CD4-positive, alpha-beta T cell treated with Interferon alpha-2 for 1 hour (primary cell): ENCODE data around the gene ERBB3.

Experiments used
- DNase-seq, 2 donors: peaks; one replicate each; pipeline ENCODE4 v3.0.0-alpha.2; 2020 to 2022

ERBB3 gene

GRCh38 chr12:56080556-56081138, 682 bp downstream of the ERBB3 start:
- no peak for DNase-seq

DNA sequence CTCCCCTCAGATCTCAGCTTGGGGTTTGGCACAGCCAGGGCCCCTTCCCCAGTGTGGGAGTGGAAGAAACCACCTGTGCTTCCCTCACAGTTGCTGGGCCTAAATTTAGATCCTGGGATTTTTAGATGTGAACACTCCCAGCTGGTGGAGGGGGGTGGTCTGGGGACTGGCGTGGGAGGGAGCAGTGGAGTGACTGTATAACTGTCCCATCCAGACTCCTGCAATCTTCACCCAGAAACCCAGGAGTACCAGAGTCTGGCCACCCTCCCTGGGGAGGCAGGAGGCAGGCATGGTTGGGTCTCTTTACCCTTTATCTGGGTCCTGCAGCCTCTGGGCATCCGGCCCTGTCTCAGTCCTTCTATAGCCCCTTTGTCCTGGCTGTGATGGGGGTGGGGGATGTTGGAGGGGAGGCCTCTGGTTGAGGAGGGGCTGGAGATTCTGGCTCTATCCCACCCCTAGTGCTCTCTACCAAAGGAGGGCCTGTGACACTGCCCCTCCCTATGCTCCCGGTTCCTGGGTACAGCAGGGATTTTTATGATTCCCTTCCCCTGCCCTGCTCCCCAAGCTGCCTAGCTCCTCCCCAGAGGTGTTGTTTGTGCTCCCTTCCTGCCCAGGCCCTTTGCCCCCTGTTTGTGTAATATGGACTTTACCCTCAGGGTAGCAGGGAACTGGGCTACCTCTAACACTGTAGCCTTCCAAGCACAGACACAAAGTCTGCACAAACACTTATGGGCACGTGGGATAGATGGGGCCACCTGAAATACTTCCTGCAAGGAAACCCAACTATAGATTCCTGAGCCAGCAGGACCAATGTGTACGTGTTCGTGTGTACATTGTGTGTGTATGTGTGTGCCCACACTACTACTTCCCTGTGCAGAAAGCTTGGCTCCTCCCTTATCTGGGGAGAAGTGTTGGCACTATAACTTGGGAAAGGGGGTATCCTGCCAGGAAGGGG, 1.7 kb downstream of the ERBB3 start:
- no peak for DNase-seq

DNA sequence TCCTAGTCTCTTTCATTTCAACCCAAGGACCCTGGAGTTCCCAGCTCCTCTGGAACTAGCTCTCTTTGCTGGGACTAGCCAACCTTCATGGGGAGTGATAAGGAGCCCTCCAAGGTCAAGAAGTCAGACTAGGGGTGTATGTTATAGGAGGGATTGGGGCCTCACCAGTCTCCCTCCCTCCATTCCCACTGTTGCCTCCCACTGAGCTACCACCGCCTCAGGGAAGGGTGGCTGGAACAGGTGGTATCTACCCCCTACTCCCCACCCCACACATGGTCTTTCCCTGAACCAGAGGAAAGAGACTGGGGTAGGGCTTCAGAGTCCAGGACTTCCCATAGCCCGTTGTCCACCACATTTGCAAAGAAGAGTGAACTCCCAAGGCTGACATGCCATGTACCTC, 2.4 kb downstream of the ERBB3 start:
- no peak for DNase-seq

DNA sequence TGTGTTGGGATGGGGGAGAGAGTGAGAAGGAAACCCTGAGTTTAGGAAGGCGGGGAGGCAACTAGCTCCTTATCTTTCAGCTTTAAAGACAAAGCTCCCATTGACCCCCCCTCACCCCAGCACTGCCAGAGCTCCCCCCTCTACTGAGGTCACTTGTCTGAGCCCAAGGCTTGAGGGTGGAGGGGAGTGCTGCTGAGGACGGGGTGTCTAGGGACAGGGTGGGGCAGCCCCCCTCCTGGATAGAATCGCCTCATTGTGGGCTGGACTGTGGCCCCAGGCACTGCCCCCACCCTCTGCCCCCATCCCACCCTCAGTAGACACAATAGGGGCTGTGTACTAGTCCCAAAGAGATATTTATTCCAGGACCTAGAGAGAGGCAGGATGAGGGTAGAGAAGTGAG, 3.0 kb downstream of the ERBB3 start:
- DNase-seq: no peak

- DNase-seq: peak; percentile 8 to 28
Observed at GRCh38 chr12:56084958-56085543, 5.1 kb downstream of the ERBB3 start.

DNA sequence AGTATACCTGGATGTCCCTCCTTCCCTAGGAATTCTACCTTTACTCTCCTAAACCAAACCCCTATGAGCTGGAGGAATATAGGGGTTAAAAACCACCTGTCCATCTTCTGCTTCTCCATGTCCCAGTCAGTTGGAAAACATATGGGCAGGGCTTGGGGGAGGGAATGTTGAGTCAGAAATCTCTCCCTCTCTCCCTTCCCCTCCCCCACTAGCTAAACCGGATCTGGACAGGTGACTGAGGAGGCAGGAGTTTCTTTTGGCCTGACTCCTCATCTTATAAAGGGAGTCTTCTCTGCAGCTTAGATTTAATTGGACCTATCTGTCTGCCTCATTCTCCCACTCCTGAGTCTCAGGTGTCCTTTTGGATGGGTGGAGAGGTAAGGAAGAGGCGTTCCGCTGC, 6.1 kb downstream of the ERBB3 start:
- DNase-seq: no peak

GRCh38 chr12:56086608-56087007, 6.6 kb downstream of the ERBB3 start:
- no peak for DNase-seq

DNA sequence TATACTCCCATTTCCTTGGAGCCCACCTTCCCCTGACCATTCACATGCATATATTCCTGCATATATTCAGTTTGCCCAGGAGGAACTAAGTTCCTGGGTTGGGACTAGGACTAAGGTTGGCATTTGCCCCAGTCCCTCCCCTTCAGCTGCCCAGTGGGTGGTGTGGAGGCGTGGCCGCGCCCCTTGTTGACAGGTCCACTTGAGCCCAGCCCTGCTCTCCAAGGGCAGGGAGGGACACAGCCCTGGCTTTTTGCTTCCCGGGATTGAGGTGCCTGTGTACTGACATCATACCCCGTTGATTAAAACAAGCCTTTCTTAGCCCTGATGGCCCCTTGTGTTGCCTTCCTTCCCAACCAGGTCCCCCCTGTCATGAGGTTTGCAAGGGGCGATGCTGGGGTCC, 7.3 kb downstream of the ERBB3 start:
- no peak for DNase-seq

DNA sequence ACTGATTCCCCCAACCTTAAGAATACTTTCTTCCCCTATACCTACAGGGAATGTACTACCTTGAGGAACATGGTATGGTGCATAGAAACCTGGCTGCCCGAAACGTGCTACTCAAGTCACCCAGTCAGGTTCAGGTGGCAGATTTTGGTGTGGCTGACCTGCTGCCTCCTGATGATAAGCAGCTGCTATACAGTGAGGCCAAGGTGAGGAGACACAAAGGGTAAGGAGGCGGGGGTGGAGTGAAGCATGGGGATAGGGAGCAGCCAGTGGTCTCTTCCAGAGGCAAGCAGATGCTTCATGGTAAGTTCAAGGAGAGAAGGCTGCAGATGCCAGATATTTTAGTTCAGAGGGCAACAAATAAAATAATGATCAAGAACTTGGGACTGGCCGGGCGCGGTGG, 17.8 kb downstream of the ERBB3 start:
- DNase-seq: no peak

DNA sequence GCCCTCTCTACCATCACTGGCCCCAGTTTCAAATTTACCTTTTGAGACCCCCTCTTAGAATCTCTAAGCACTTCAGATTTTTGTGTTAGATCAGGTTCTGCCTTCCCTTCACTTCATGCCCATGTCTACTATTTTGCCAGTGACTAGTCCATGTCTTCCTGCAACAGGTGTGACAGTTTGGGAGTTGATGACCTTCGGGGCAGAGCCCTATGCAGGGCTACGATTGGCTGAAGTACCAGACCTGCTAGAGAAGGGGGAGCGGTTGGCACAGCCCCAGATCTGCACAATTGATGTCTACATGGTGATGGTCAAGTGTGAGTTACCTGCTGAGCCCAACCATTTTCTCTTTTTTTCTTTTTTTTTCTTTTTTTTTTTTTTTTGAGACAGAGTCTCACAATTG, 18.6 kb downstream of the ERBB3 start:
- DNase-seq: no peak

DNA sequence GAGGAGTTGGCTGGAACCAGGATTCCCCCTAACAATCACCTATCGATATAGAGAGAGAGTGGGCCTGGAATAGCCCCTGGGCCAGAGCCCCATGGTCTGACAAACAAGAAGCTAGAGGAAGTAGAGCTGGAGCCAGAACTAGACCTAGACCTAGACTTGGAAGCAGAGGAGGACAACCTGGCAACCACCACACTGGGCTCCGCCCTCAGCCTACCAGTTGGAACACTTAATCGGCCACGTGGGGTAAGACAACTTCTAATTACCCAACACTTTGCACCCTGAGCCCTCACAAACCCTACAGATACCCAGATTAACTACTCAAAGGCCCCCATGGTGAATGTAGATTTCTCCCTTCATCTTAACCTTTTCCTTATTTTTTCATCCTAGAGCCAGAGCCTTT, 19.8 kb downstream of the ERBB3 start:
- DNase-seq: no peak

GRCh38 chr12:56101045-56101444, 21.1 kb downstream of the ERBB3 start:
- no peak for DNase-seq

DNA sequence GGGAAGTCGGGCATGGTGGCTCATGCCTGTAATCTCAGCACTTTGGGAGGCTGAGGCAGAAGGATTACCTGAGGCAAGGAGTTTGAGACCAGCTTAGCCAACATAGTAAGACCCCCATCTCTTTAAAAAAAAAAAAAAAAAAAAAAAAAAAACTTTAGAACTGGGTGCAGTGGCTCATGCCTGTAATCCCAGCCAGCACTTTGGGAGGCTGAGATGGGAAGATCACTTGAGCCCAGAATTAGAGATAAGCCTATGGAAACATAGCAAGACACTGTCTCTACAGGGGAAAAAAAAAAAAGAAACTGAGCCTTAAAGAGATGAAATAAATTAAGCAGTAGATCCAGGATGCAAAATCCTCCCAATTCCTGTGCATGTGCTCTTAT, 22.7 kb downstream of the ERBB3 start:
- no peak for DNase-seq

GRCh38 chr12:56103066-56103711, 23.2 kb downstream of the ERBB3 start:
- peak in 1 of 2 donors; percentile 48 for DNase-seq

DNA sequence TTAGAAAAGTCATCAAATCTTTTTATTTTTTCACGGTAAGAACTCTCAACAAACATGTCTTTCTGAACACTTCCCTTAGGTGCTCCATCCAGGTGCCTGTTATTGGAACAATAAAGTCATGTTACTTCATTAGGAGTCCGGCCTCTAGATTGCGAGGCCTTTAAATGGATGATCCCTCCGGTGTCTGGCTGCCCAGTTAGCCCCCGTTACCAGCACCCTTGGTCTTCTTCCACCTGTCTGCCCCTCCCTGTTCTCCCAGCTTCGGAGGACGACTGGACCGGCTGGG, 23.8 kb downstream of the ERBB3 start:
- DNase-seq: no peak

GRCh38 chr12:56104109-56104814, 24.3 kb downstream of the ERBB3 start, which contains the start of gene PA2G4:
TSS of gene PA2G4 (plus strand) at chr12:56104559. CDS start at chr12:56104738, 179 bp downstream.
- DNase-seq: peak; percentile 98 to 99

DNA sequence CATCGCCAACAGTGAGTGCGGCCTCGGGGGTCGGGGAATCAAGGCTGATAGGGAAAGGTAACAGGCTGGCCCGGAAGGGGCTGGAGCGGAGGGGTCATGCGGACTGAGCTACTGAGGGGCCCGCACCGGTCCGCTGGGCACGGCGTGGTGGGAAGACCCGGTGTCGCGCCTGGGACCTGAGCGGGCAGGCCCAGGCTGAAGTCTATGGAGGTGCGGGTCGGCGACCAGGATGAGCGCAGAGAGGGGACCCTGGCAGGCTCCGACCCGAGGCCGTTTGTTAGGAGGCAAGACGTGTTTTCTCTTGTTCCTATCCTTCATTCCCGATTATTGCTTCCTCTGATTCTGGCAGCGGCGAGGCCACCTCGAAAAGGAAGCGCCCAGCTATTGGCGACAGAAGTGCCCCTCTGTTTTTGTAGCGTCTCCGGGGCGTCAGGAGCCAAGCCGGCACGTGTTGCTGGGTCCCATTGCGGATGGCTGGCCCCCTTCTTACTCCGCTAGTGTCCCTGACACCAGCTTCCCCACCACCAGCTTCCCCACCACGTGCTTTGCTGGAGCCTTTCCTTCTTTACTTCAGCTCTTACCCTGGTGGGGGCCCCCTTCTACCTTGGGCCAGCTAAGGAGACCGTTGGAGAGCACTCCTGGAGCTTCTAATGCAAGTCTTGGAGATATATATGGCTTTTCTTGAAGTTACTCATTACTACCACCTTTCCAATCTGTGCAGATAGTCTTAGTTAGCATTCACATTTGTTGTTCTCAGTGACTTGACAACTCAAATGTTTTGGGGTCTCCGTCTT, 25.0 kb downstream of the ERBB3 start:
- DNase-seq: no peak

DNA sequence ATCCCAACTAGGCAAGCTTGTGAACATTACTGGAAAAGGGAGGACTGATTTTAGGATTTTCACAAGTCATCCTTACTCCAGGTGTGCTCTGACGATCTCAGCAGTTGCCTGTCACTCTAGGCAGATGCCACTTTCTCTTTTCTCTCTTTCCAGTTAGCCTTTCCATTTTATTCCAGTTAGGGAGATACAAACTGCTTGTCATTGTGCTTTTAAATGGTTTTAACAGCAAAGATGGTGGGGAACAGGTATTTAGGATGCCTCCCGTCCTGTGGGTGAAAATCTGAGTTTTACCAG, 25.6 kb downstream of the ERBB3 start:
- DNase-seq: no peak

- no peak for DNase-seq
Observed at GRCh38 chr12:56107242-56107641, 27.3 kb downstream of the ERBB3 start.

- DNase-seq: no peak
Observed at GRCh38 chr12:56110571-56110970, 30.6 kb downstream of the ERBB3 start.

GRCh38 chr12:56114084-56114483, 34.1 kb downstream of the ERBB3 start:
- no peak for DNase-seq

- DNase-seq: no peak
Observed at GRCh38 chr12:56115329-56115728, 35.4 kb downstream of the ERBB3 start.
